ENCODE measurements around the gene PDF.

DNA sequence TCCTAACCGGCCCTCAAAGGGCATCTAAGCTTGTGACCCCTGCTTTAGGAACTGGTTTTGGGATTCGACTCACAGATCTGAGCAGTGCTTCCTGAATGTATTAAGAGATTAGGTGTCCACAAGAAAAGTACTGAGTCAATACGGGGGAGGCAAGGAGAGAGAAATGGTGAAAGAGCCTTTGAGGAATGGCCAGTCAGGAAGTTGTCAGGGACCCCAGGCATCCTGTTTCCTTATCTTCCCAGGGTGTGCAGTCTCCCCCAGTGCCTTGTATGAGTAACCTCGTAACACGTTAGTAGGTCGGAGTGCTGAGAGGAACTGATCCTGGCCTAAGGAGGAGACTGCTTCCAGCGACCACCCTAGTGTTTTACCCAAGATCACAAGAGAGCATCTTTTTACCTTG, 37.6 kb upstream of the PDF start:
- TF ChIP-seq, protein P1, sequence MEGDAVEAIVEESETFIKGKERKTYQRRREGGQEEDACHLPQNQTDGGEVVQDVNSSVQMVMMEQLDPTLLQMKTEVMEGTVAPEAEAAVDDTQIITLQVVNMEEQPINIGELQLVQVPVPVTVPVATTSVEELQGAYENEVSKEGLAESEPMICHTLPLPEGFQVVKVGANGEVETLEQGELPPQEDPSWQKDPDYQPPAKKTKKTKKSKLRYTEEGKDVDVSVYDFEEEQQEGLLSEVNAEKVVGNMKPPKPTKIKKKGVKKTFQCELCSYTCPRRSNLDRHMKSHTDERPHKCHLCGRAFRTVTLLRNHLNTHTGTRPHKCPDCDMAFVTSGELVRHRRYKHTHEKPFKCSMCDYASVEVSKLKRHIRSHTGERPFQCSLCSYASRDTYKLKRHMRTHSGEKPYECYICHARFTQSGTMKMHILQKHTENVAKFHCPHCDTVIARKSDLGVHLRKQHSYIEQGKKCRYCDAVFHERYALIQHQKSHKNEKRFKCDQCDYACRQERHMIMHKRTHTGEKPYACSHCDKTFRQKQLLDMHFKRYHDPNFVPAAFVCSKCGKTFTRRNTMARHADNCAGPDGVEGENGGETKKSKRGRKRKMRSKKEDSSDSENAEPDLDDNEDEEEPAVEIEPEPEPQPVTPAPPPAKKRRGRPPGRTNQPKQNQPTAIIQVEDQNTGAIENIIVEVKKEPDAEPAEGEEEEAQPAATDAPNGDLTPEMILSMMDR (IDR thresholded peaks at IDR 0.05) = no peak
- TF ChIP-seq POLR2A (IDR thresholded peaks at IDR 0.05) = no peak

Data from breast epithelium (tissue), 3 donors.